WI38 (cell line): ENCODE results near the gene FNBP1.

Experiments
- H3K4me3 ChIP-seq: 2 replicates; pipeline ENCODE4 v1.5.1; 2011; ENCODE audit warnings: low read depth, mild to moderate bottlenecking, control low read depth, low read length
- CTCF ChIP-seq: IDR thresholded peaks from 2 replicates; pipeline ENCODE4 v1.5.1; 2012; ENCODE audit warnings: low read depth, mild to moderate bottlenecking, control low read depth, low read length

Gene FNBP1

GRCh38 chr9:129878291-129878690, 164.7 kb downstream of the FNBP1 start:
- TF ChIP-seq CTCF: no peak

GRCh38 chr9:129876815-129877214, 166.2 kb downstream of the FNBP1 start:
- no peak overlapping the region for H3K4me3 ChIP-seq
- no peak for TF ChIP-seq CTCF

More at GRCh38 chr9:129878291-129878690, 164.7 kb downstream of the FNBP1 start:
- H3K4me3 ChIP-seq: no peak overlapping the region

- no peak for TF ChIP-seq CTCF
- H3K4me3 ChIP-seq: no peak overlapping the region
Measured at GRCh38 chr9:129875687-129876395, 167.1 kb downstream of the FNBP1 start.

- TF ChIP-seq CTCF: no peak
- no peak overlapping the region for H3K4me3 ChIP-seq
Measured at GRCh38 chr9:129875181-129875611, 167.8 kb downstream of the FNBP1 start.

GRCh38 chr9:129874261-129875101, 168.5 kb downstream of the FNBP1 start:
- H3K4me3 ChIP-seq: no peak overlapping the region
- TF ChIP-seq CTCF: no peak

- no peak overlapping the region for H3K4me3 ChIP-seq
- no peak for TF ChIP-seq CTCF
Measured at GRCh38 chr9:129873563-129874190, 169.3 kb downstream of the FNBP1 start.
